HL-60 (cell line): ENCODE data around the gene AR.

Experiments
- CTCF ChIP-seq: IDR thresholded peaks from one replicate; pipeline ENCODE4 v1.5.1; 2011; ENCODE audit warnings: low read length, control low read depth, inconsistent platforms; ENCODE audit not compliant: insufficient read depth
- POLR2AphosphoS5 ChIP-seq: IDR thresholded peaks from 2 replicates; pipeline ENCODE4 v1.6.1; 2012; ENCODE audit warnings: low read depth

- TF ChIP-seq CTCF (no peak), POLR2AphosphoS5 (no peak)
Measured at GRCh38 chrX:67599532-67599931, 55.7 kb downstream of the AR start.
